Glomerular visceral epithelial cell (primary cell): ENCODE results near the gene LEP.
"Not testable (repeated sequence)": the region's sequence is repeated elsewhere in the genome, so short reads cannot be mapped to it uniquely, and the experiment has no call there.

Experiments used
- DNase-seq: peaks from one replicate; pipeline ENCODE4 v3.0.0-alpha.2; 2016; ENCODE audit errors: extremely low spot score

LEP gene

DNA sequence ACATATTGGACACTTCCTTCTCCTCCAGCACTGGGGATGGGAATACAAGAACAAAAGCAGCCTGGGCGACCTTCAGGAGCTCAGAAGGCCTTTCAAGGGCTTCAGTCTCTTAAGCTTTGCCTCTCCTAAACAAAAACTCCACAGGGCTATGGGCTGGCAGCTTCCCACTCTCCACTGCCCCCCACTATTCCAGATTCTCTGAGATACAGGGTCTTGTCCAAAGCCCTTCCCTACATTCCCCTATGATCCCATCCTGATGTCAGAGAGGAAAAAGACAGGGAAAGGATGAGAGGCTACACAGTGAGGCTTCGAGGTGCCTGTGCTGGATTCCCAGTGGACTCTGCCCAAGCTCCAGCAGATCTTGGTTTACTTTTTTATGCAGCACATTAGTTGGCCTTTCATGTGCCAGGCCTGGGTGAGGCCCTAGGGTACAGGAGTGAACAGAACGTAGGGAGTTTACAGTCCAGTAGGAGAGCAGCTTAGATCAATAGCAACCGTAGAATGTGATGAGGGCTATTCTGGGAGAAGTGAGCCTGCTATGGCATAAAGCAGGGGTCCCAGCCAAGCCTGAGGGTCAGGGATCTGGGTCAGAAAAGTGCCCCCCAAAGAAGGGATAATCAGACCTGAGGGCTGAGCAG lies 33.3 kb downstream of the LEP start:
- DNase-seq: no peak

DNA sequence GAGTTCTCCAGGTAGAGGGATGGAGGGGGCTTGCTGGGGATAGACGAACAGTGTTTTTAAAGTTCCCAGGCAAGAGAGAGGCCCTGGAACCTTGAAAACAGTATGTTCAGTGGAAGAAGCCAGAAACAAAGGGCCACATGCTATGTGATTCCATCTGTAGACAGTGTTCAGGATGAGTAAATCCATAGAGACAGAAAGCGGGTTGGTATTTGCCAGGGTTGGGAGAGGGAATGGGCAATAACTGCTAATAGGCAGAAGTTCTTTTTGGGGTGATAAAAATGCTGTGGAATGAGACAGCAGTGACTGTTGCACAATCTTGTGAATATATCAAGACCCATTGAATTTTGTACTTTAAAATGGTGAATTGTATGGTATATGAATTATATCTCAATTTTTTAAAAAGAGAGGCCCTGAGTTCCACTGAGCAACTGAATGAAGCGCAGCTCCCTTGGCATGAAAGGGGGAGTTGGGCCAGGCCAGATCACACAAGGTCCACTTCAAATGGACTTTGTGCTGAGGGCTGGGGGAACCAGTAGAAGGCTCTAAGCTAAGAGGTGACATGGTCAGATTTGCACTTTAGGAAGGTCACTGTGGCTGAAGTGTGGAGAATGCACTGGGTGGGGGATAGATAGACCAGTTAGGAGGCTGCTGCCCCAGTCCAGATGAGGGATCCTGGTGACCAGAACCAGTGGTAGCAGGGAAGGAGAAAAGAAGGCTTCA lies 34.0 kb downstream of the LEP start:
- no peak for DNase-seq

DNA sequence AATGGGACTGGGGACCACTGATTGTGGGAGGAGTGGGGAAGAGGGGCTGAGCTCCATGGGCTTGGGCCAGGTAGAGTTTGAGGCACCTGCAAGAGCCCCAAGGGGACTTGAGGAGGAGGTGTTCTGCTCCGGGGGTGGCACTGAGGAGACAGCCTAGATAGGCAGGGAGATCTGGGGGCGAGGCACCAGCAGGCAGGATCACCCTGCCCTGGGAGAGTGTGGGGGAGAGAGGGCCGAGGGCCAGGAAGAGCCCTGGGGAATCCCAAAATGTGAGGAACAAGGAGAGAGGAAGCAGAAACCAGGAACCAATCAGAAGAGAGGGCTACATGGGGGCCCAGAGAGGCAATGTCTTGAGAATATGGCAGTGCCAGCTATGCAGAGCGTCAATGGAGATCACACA lies 34.6 kb downstream of the LEP start:
- no peak for DNase-seq

DNA sequence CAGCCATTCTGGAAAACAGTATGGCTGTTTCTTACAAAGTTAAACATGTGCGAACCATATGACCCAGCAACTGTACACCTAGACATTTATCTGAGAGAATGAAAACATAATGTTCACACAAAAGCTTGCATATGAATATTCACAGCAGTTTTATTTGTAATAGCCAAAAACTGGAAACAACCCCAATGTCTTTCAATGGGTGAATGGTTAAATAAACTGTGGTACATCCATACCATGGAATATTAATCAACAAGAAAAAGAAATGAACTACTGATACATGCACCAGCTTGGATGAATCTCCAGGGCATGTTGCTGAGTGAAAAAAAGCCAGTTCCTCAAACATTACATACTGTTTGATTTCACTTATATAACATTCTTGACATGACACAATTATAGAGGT lies 37.3 kb downstream of the LEP start:
- no peak for DNase-seq

DNA sequence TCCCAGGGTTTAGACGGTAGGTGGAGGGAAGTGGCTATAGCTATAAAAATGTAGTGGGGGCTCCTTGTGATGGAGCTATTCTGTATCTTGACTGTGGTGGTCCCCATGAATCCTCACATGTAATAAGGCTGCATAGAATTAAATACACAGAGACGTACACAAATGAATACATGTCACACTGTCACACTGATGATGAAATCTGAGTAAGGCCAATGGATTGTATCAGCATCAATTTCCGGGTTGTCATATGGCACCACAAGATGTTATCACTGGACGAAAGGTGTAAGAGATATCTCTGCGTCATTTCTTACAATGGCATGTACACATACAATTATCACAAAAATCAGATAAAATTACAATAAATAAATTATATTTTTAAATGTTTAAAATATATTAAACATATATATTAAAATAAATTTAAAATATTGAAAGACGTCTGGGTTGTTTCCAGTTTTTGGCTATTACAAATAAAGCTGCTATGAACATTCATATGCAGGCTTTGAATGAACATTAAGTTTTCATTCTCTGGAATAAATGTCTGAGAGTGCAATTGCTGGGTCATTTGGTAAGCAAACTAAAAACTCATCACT lies 38.1 kb downstream of the LEP start:
- DNase-seq: no peak

DNA sequence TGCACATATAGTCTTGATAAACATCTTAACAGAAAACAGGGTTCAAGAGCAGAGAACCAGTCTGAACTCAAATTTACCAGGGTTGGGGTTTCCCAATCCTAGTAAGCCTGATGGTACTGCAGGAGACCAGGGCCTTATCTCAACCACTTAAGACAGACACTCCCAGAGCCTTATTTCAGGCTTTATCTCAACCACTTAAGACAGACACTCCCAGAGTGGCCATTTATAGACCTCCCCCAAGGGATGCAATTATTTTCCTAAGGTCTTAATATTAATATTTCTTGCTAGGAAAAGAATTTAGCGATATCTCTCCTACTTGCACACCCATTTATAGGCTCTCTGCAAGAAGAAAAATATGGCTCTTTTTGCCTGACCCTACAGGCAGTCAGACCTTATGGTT lies 39.4 kb downstream of the LEP start:
- DNase-seq: not testable (repeated sequence)

DNA sequence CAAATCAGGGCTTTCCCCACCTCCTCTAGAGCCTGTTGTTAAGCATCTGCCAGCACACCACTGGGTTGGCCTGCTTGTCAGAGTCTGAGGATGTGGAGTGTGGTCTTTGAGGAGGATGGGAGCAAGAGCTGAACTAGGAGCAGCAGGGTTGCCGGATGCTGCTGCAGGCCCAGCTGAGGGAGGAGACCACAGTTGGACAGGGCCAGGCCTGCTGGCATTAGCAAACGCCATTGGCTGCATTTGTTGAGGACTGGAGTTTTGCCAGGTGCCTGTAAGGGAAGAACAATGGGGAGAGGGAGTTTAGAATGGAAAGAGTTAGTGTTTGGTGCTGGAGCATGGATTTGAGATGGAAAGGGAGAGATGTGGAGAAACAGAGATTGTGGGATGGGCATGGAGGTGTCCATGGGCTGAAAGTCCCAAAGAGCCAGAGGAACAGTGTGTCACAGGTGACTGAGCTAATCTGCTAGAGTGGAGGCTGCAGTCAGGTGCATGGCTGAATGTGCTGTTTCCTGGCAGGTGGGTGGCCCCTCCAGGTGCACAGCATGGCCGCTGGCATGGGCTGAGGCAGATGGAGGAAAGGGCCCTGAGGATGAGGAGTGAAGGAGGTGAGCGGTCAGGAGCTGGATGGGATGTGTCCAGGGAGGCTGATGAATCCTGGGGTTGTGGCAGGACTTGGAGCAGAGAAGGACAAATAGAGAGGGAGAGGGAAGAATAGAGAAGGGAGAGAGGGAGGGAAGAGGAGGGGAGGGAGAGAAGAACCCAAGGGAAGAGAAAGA lies 40.7 kb downstream of the LEP start:
- no peak for DNase-seq

DNA sequence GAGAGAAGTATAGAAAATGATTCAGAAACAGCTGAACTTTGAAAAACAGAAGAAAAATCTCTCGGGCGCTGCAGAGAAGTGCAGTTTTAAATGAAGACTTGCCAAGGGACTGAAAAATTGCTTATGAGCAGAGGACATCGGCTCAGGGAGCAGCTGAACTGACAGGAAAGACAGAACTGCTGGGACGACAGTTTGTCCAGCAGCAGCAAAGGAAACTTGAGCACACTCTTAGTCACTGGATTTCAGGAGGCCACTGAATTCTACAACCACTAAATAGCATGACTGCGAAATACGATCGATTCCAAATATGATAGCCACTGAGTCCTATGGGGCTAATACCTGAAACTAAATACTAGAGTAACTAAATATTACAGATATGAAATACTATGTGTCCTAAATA lies 43.0 kb downstream of the LEP start:
- DNase-seq: no peak

DNA sequence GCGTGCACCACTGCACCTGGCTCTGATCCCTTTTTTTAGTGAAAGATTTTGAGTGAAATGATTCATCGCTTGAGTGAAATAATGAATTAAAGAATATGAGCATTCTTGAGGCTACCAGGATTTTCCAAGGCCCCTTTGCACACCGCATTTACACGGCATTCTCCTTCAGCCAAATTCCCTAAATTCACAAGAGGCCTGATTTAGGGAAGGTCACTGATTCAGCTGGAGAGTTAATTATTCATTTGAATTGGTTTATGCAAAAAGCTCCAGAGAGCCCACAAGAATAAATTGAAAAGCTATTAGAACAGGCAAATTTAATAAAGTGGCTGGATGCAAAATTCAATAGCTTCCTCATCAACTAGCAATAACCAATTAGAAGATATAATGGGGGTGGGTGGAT lies 46.5 kb downstream of the LEP start:
- no peak for DNase-seq

DNA sequence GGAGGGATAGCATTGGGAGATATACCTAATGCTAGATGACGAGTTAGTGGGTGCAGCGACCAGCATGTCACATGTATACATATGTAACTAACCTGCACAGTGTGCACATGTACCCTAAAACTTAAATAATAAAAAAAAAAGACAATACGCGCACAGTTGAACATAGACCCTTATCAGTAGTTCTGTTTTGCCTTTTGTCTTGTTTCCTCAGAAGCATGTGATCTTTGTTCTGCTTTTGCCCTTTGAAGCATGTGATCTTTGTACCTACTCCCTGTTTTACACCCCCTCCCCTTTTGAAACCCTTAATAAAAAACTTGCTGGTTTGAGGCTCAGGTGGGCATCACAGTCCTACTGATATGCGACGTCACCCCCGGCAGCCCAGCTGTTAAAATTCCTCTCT lies 56.9 kb downstream of the LEP start:
- not testable (repeated sequence) for DNase-seq

DNA sequence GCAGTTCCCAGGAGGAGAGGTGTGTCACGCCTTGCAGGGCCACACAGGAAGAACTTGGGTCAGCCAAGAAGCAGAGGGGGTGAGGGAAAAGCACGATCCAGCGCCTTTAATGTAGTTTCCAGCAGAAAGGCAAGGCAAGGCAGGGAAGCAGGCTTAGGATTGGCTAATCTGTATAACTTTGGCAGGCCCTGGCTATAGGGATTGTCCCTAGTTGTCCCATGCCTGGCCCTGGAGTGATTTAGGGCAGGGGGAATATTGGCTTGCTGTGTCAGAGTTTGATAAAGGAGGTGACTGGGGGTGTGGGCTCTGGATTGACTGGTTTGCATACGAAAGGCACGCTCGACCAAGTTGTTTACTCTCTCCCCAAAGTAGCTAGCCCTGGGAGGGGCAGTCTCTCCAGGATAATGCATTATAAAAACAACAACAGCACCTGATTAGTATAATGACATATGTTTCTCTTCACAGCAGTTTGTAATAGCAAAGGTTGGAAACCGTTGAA lies 58.1 kb downstream of the LEP start:
- no peak for DNase-seq

DNA sequence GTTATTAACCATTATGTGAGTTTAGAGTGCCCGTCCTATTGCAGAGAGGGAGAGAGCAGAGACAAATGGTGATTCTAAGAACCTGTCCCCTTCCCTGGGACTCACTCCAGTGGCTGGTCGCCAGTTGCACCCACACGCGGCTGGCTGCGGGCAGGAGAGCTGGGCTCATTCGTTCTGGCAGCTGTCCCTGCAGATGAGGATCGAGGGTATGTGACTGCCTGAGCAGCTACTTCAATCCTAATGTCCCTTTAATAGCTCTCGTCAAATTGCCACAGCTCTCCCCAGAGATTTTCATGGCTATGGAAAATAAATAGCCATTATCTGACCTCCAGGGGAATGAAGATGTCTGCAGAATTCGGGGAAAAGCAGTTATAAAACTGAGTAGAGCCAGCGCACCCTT lies 61.1 kb downstream of the LEP start:
- DNase-seq: no peak

DNA sequence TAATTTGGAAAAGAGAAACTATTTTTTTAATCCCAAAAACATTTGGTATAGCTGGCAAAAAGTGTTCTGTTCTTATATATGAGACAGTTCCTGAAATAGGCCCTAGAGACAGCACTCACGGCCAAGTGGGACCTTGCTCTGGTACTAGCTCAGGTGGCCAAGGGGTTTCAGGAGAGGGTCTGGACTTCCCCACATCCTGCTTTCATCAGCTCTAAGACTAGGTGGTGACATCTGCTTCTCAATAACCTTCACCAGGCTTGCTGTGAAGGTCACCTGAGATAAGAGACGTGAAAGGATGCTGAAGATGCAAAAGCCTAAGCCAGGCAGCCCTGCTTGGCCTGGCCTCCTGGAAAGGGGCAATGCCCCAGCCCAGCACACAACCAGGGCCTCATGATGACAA lies 62.1 kb downstream of the LEP start:
- no peak for DNase-seq

DNA sequence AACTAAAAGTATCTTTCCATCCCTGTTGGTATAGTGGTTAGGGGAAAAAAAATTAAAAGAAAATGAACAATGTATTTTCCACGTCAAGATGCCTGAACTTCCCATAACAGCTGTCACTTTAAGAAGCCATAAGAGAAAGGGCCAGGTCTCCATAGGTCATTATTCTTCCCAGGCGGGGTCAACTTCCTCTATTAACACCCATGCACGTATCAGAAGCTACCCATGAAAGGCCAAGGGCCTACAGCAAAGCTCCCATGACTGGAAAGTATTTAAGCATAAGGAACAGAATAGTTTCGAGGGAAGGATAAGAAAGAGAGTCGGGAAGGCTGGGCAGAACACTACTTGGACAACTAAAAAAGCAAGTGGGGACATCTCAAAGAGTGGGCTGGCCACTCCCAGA lies 62.6 kb downstream of the LEP start:
- DNase-seq: no peak

DNA sequence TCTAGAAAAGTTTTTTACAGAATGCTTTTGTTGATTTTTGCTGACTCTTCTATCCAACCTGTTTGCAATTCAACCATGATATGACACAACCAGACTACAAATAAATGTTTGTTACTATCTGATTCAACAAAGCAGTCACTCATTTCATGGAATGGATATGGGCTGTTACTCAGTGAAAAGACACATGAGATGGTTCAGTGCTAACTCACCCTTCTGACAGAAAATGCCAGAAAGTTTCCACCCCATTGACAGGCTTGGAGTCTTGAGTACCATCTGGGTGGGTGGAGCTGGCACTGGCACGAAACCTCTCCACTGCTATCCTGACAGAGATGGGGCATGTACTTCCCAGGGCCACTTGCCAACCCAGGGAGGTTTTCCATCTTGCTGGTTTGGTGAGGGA lies 63.1 kb downstream of the LEP start:
- no peak for DNase-seq

DNA sequence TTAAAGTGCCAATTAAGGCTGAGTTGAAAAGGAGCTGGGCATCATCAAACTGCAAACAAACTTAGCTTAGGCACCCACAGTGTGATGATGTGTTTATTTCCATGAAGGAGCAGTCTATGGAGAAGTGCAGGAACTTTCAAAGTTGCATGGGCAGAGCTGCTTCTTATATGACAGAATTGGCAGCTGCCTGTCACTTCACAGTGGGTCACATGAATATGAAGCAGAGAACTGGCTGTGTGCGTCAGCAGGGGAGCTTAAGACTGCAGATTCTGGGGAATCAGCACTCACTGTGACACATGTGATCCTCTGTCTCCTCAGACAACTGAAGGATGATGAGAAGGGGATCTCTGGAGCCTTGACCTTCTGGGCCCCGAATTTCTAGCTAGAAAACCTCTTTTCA lies 66.0 kb downstream of the LEP start:
- DNase-seq: no peak
